ENCODE data around the gene LRRC3. TPM values are rescaled to one million over a fixed set of nuclear protein-coding genes. Genes with fewer than 3 reads are reported as not detected.

The LRRC3 gene
- total and polyA plus RNA-seq, 2 of the 8 experiments (the other 6 are each of a cell fraction or from before 2014, with no cell fraction given), result 3.1 to 5.4 TPM

GRCh38 chr21:44473915-44474555, 18.7 kb downstream of the LRRC3 start:
- WGBS, 2 experiments (ENCODE audit: extremely low coverage in 1 of 2, insufficient coverage in 1 of 2, insufficient read length in 1 of 2, insufficient replicate concordance in 2 of 2, low coverage in 1 of 2, low lambda C conversion rate in 2 of 2, missing lambda C conversion rate in 1 of 2), result 88% methylated on average over 18 of the region's 19 CpGs; no CpG with 5 or more reads in 1 of the 2 experiments
- POLR2A ChIA-PET (ENCODE audit: partially characterized antibody), result no interaction called here
- no peak for TF ChIP-seq TCF12 (IDR thresholded peaks at IDR 0.05; ENCODE audit: low read depth, low read length)
- TF ChIP-seq NRF1 (IDR thresholded peaks at IDR 0.05; ENCODE audit: low read depth, low read length), result no peak
- no peak for TF ChIP-seq RXRA (IDR thresholded peaks at IDR 0.05; ENCODE audit: insufficient read depth, low read depth, low read length)
- no peak for TF ChIP-seq EP300 (IDR thresholded peaks at IDR 0.05; ENCODE audit: borderline replicate concordance in 1 of 2, low read depth in 2 of 2, low read length in 2 of 2)
- TF ChIP-seq ATF3 (IDR thresholded peaks at IDR 0.05; ENCODE audit: insufficient read depth, low read depth, low read length), result no peak
- no peak for TF ChIP-seq JUN (IDR thresholded peaks at IDR 0.05; ENCODE audit: low read depth, low read length)
- TF ChIP-seq TBP (IDR thresholded peaks at IDR 0.05; ENCODE audit: low read depth, low read length), result no peak
- no peak for TF ChIP-seq POLR2A (IDR thresholded peaks at IDR 0.05; ENCODE audit: control extremely low read depth in 1 of 2, low read depth in 2 of 2, low read length in 2 of 2)
- no peak for TF ChIP-seq NANOG (IDR thresholded peaks at IDR 0.05; ENCODE audit: insufficient read depth, low read depth, low read length, poor library complexity, severe bottlenecking)
- TF ChIP-seq TEAD4 (IDR thresholded peaks at IDR 0.05; ENCODE audit: low read depth, low read length), result no peak
- no peak for TF ChIP-seq ZNF274 (IDR thresholded peaks at IDR 0.05; ENCODE audit: borderline replicate concordance, extremely low read depth, low read length)
- TF ChIP-seq HDAC6 (IDR thresholded peaks at IDR 0.05; ENCODE audit: low read depth, low read length), result no peak

More at GRCh38 chr21:44473915-44474555, 18.7 kb downstream of the LRRC3 start:
- CTCF ChIA-PET (ENCODE audit: partially characterized antibody), result interaction anchor here (0.9 to 1.8 kb wide), 4 partner anchors 10 to 287 kb away, joined by 3 to 5 read pairs (median 3); no protein-coding TSS in a partner anchor
- Histone ChIP-seq H2BK12ac (ENCODE audit: low read depth, low read length) (no peak overlapping the region), H3K56ac (replicated peaks; ENCODE audit: insufficient read length, low read depth, low read length) (no peak overlapping the region), H2BK15ac (ENCODE audit: low read length) (no peak overlapping the region), H3K27ac (ENCODE audit: low read depth, low read length) (no peak overlapping the region), H2BK5ac (ENCODE audit: low read depth, low read length) (no peak overlapping the region), H3K79me2 (ENCODE audit: control insufficient read depth in 1 of 2, insufficient read depth in 2 of 2, low read length in 2 of 2) (no peaks in the 10 kb centered on the region), H2BK20ac (ENCODE audit: low read length) (no peak overlapping the region), H3K4ac (replicated peaks; ENCODE audit: insufficient read length, low read depth, low read length) (no peak overlapping the region), H4K91ac (replicated peaks; ENCODE audit: insufficient read length, low read length) (no peak overlapping the region), H3K27me3 (replicated peaks in 1 of 4; ENCODE audit: control insufficient read depth in 3 of 4, extremely low read depth in 1 of 4, insufficient read depth in 3 of 4, low read length in 3 of 4) (no peaks in the 10 kb centered on the region), H4K20me1 (replicated peaks in 1 of 2; ENCODE audit: control insufficient read depth in 1 of 2, insufficient read depth in 2 of 2, low read length in 2 of 2) (peaks cover 0 to 2% of the 10 kb centered on the region in 2 experiments), H3K23ac (ENCODE audit: insufficient read length) (no peak overlapping the region), H3K9me3 (ENCODE audit: insufficient read depth in 2 of 2, low read depth in 1 of 2, low read length in 1 of 2) (no peaks in the 10 kb centered on the region), H3K9ac (replicated peaks in 1 of 4; ENCODE audit: extremely low read depth in 1 of 4, low read depth in 3 of 4, low read length in 3 of 4) (no peak overlapping the region), H3K4me3 (ENCODE audit: extremely low read depth in 1 of 4, insufficient read depth in 2 of 4, low read depth in 3 of 4, low read length in 4 of 4) (no peak overlapping the region), H3K79me1 (ENCODE audit: low read depth, low read length) (no peaks in the 10 kb centered on the region), H3K23me2 (ENCODE audit: low read depth, low read length) (no peaks in the 10 kb centered on the region), H3K18ac (ENCODE audit: extremely low read depth, low read length) (no peak overlapping the region), H3K14ac (ENCODE audit: insufficient read length) (no peak overlapping the region), H3K4me2 (ENCODE audit: insufficient read depth in 1 of 2, low read depth in 2 of 2, low read length in 2 of 2) (no peak overlapping the region), H4K5ac (ENCODE audit: insufficient read length, low read depth, low read length) (no peak overlapping the region), H2BK120ac (replicated peaks; ENCODE audit: low read depth, low read length) (no peak overlapping the region), H3K36me3 (ENCODE audit: control insufficient read depth in 2 of 4, insufficient read depth in 4 of 4, low read length in 3 of 4) (no peaks in the 10 kb centered on the region), H2AK5ac (ENCODE audit: low read depth, low read length) (no peak overlapping the region), H2AFZ (ENCODE audit: low read length) (no peak overlapping the region), H4K8ac (ENCODE audit: extremely low read depth, insufficient read depth, low read length) (no peak overlapping the region), H3K4me1 (replicated peaks in 1 of 4; ENCODE audit: control insufficient read depth in 3 of 4, insufficient read depth in 4 of 4, low read length in 3 of 4) (no peaks in the 10 kb centered on the region)
- FAIRE-seq (no peak), DNase-seq (ENCODE audit: low read depth in 1 of 2, low spot score in 2 of 2) (no peak)

All from H1 (cell line).